ENCODE data around the gene GNA12.

- no peak for TF ChIP-seq CTCF (IDR thresholded peaks at IDR 0.05)
- no peak for TF ChIP-seq POLR2AphosphoS5 (IDR thresholded peaks at IDR 0.05; ENCODE audit: insufficient read depth in 1 of 2, low read depth in 1 of 2)
- no peak for TF ChIP-seq POLR2A (IDR thresholded peaks at IDR 0.05)
Observed at GRCh38 chr7:2795906-2796305, 48.2 kb downstream of the GNA12 start.

All from vagina (tissue), 2 donors.